Measurements from ENCODE around the gene RFPL3. TPM values are rescaled to one million over a fixed set of nuclear protein-coding genes. Genes with fewer than 3 reads are reported as not detected.

Gene RFPL3
- total and polyA plus RNA-seq, 9 donors, result 0.35 TPM; not detected in 8

DNA sequence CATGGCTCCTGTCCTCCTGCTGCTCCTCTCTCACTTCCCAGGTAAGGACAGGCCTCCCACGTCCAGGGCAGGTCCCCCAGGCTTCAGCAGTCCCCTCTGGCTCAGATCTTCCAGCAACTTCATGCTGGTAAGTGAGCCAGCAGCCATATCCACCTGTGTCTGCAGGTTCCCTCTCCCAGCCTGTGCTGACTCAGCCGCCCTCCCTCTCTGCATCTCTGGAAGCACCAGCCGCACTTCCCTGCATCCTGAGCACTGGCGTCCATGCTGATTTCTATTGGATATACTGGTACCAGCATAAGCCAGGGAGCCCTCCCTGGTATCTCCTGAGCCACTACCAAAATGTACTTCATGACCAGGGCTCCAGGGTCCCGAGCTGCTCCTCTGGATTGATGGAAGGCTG is 19.0 kb downstream of the RFPL3 start:
- Histone ChIP-seq H3K4me1 (ENCODE audit: control insufficient read depth, insufficient read depth, low read length) (peaks cover 8% of the 10 kb centered on the region), H3K27me3 (ENCODE audit: control insufficient read depth, insufficient read depth, low read length) (no peaks in the 10 kb centered on the region), H3K27ac (ENCODE audit: low read length) (no peak overlapping the region), H3K9me3 (replicated peaks; ENCODE audit: control insufficient read depth, low read depth, low read length) (no peaks in the 10 kb centered on the region), H3K4me3 (ENCODE audit: low read length) (no peak overlapping the region), H3K36me3 (ENCODE audit: control insufficient read depth, insufficient read depth, low read length) (no peaks in the 10 kb centered on the region)
- DNase-seq, result no peak
- 38% methylated on average over 3 of the region's 5 CpGs for WGBS (ENCODE audit: insufficient coverage)

DNA sequence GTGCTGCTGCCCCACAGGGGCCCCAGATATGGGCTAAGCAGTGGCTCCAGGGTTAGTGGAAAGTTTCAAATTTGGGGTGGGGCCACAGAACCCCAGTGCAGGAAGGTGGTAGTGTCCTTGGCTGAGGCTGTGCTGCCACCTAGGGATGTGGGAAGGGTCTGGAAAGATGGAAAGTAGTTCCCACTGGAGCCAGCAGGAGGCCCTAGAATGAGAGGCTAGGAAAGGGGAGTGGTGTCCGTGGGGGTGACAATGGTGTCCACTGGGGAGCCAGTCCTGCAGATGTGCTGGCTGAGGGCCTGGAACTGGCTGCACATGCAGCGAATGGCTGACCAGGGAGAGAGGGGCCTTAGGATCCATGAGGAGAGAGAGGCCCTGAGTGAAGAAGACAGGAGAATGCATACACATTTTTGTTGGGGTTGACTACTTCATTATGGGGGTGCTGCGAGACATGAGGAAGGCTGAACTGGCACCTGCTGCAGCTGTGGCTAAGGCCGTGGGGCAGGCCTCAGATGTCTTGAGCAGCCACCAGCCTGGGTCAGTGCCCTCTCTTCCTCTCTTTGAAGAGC is 21.1 kb downstream of the RFPL3 start:
- 35% methylated on average over 4 of the region's 4 CpGs for WGBS (ENCODE audit: insufficient coverage)
- no peaks in the 10 kb centered on the region for H3K27me3 ChIP-seq (ENCODE audit: control insufficient read depth, insufficient read depth, low read length)
- DNase-seq, result peak; percentile 80
- H3K27ac ChIP-seq (ENCODE audit: low read length), result no peak overlapping the region
- H3K9me3 ChIP-seq (replicated peaks; ENCODE audit: control insufficient read depth, low read depth, low read length), result no peaks in the 10 kb centered on the region
- H3K4me3 ChIP-seq (ENCODE audit: low read length), result no peak overlapping the region
- H3K36me3 ChIP-seq (ENCODE audit: control insufficient read depth, insufficient read depth, low read length), result no peaks in the 10 kb centered on the region
- peaks cover 8% of the 10 kb centered on the region for H3K4me1 ChIP-seq (ENCODE audit: control insufficient read depth, insufficient read depth, low read length)

DNA sequence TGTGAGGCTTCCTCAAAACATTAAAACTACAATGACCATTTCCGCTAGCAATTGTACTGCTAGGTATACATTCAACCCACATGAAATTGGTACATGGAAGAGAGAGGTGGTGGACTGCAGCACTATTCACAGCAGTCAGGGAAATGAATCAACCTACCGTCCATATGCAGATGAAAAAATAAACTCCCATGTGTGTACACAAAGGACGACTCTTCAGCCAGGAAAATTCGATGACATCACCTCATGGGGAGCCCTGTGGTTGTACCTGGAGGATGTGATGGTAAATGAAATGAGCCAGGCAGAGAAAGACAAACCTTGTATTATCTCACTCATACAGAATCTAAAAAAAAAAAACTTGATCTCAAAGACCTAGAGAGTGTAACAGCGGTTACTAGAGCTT is 23.3 kb downstream of the RFPL3 start:
- no peak overlapping the region for H3K27ac ChIP-seq (ENCODE audit: low read length)
- DNase-seq, result no peak
- no peaks in the 10 kb centered on the region for H3K27me3 ChIP-seq (ENCODE audit: control insufficient read depth, insufficient read depth, low read length)
- no peaks in the 10 kb centered on the region for H3K9me3 ChIP-seq (replicated peaks; ENCODE audit: control insufficient read depth, low read depth, low read length)
- H3K36me3 ChIP-seq (ENCODE audit: control insufficient read depth, insufficient read depth, low read length), result peaks cover 9% of the 10 kb centered on the region
- H3K4me1 ChIP-seq (ENCODE audit: control insufficient read depth, insufficient read depth, low read length), result peaks cover 8% of the 10 kb centered on the region
- WGBS (ENCODE audit: insufficient coverage), result no CpG with 5 or more reads among the region's 5 CpGs
- H3K4me3 ChIP-seq (ENCODE audit: low read length), result no peak overlapping the region

DNA sequence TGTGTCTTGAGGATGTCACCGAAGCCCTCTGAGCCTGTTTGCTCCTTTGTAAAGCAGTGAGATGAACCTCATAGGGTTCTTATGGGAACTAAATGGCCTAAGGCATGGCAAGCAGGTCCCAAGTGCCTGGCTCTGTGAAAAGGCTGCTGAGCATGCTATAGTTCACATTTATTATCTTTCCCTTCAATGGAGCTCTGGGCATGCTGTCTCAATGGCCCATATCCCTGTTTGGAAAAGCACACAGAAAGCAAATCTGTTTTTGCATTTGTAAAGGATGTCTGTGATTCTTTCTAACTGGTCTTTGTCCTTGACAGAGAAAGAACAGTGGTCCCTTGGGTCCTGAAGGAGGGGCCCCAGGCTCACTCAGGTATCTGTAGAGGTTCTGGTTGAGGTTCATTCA is 28.0 kb downstream of the RFPL3 start:
- H3K27me3 ChIP-seq (ENCODE audit: control insufficient read depth, insufficient read depth, low read length), result no peaks in the 10 kb centered on the region
- H3K9me3 ChIP-seq (replicated peaks; ENCODE audit: control insufficient read depth, low read depth, low read length), result no peaks in the 10 kb centered on the region
- DNase-seq, result no peak
- 100% methylated on average over 1 of the region's 1 CpG for WGBS (ENCODE audit: insufficient coverage)
- no peak overlapping the region for H3K27ac ChIP-seq (ENCODE audit: low read length)
- H3K36me3 ChIP-seq (ENCODE audit: control insufficient read depth, insufficient read depth, low read length), result peaks cover 38% of the 10 kb centered on the region
- no peak overlapping the region for H3K4me3 ChIP-seq (ENCODE audit: low read length)
- H3K4me1 ChIP-seq (ENCODE audit: control insufficient read depth, insufficient read depth, low read length), result no peaks in the 10 kb centered on the region

DNA sequence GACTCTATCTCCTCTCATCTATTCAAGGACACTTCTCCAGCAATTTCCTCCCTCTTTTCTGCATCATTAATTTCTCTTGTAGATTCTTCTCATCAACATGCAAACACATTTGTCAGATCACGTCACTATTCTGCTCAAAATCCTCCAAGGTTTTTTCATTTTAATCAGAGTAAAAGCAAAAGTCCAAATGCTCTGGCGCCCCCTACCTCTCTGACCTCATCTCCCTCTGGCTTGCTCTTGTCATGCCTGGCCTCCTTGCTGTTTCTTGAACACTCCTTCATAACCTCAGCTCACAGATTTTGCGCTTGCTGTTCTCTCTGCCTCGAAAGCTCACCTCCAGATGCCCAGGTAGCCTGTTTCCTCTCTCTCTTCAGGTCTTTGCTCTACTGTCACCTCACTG is 32.0 kb downstream of the RFPL3 start:
- H3K4me3 ChIP-seq (ENCODE audit: low read length), result no peak overlapping the region
- H3K9me3 ChIP-seq (replicated peaks; ENCODE audit: control insufficient read depth, low read depth, low read length), result no peaks in the 10 kb centered on the region
- 57% methylated on average over 4 of the region's 4 CpGs for WGBS (ENCODE audit: insufficient coverage)
- peak; percentile 39 for DNase-seq
- no peaks in the 10 kb centered on the region for H3K4me1 ChIP-seq (ENCODE audit: control insufficient read depth, insufficient read depth, low read length)
- peaks cover 62% of the 10 kb centered on the region for H3K36me3 ChIP-seq (ENCODE audit: control insufficient read depth, insufficient read depth, low read length)
- no peaks in the 10 kb centered on the region for H3K27me3 ChIP-seq (ENCODE audit: control insufficient read depth, insufficient read depth, low read length)
- H3K27ac ChIP-seq (ENCODE audit: low read length), result no peak overlapping the region

DNA sequence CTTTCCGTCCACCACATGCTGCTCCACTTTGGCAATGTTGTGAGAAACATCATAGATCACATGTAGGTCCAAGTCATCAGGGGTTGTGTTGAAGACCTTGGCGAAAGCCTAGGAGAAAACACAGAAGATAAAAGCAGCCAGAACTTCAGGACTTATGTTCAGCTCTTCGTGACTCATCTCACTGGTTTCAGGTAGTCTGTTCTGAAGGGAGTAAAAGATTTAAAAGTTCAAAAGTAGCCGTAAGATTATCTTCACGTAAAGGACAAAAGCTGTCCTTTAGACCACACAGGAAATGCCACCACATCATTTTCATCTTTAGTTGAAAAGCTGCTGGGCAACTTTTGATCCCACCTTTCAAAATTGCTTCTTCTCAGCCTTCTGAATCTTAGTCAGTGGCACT is 37.4 kb downstream of the RFPL3 start:
- H3K4me3 ChIP-seq (ENCODE audit: low read length), result no peak overlapping the region
- 100% methylated on average over 1 of the region's 5 CpGs for WGBS (ENCODE audit: insufficient coverage)

DNA sequence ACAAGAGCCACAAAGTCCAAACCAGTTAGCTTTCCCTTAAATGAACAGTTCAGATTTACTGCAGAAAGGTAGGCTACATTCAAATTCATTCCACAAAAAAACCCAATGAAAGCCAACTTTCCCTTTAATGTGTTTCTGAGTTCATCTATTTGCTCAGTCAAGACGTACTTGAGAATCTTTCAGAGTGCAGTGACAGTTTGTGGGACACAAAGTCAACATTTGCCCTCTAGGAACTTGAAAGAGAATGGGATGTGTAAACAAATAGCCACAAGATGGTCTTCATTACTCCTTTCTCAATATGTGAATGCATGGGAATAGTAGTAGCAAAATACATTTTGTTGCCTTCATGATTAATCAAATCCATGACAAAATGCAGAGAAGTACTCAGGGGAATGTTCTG is 38.6 kb downstream of the RFPL3 start:
- Histone ChIP-seq H3K27me3 (ENCODE audit: control insufficient read depth, insufficient read depth, low read length) (no peaks in the 10 kb centered on the region), H3K9me3 (replicated peaks; ENCODE audit: control insufficient read depth, low read depth, low read length) (no peaks in the 10 kb centered on the region), H3K4me3 (ENCODE audit: low read length) (no peak overlapping the region), H3K36me3 (ENCODE audit: control insufficient read depth, insufficient read depth, low read length) (peaks cover 63% of the 10 kb centered on the region), H3K4me1 (ENCODE audit: control insufficient read depth, insufficient read depth, low read length) (no peaks in the 10 kb centered on the region), H3K27ac (ENCODE audit: low read length) (no peak overlapping the region)
- no CpG with 5 or more reads among the region's 1 CpG for WGBS (ENCODE audit: insufficient coverage)
- no peak for DNase-seq

More for the DNA sequence above, 37.4 kb downstream of the RFPL3 start:
- Histone ChIP-seq H3K4me1 (ENCODE audit: control insufficient read depth, insufficient read depth, low read length) (no peaks in the 10 kb centered on the region), H3K27ac (ENCODE audit: low read length) (no peak overlapping the region), H3K9me3 (replicated peaks; ENCODE audit: control insufficient read depth, low read depth, low read length) (no peaks in the 10 kb centered on the region), H3K27me3 (ENCODE audit: control insufficient read depth, insufficient read depth, low read length) (no peaks in the 10 kb centered on the region), H3K36me3 (ENCODE audit: control insufficient read depth, insufficient read depth, low read length) (peaks cover 59% of the 10 kb centered on the region)
- no peak for DNase-seq

DNA sequence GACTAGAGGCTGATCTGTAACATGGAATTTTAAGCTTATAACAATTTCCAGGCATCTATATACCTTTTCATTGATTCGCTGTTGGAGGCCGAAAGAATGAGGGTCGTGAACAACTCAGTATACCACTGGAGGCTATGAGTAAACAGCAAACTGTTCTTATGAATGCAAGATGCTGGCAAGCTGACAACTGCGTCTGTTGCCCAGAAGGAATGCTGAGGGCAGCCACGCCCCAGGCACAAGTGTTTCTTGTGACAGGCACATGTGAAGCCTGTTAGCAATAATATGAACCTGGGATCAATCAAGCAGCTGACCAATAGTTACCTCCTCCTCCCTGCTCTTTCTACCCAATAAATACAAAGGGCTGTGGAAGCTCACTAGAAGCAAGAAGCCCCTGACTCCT is 39.1 kb downstream of the RFPL3 start:
- Histone ChIP-seq H3K4me1 (ENCODE audit: control insufficient read depth, insufficient read depth, low read length) (no peaks in the 10 kb centered on the region), H3K27me3 (ENCODE audit: control insufficient read depth, insufficient read depth, low read length) (no peaks in the 10 kb centered on the region), H3K27ac (ENCODE audit: low read length) (no peak overlapping the region), H3K4me3 (ENCODE audit: low read length) (no peak overlapping the region), H3K9me3 (replicated peaks; ENCODE audit: control insufficient read depth, low read depth, low read length) (no peaks in the 10 kb centered on the region), H3K36me3 (ENCODE audit: control insufficient read depth, insufficient read depth, low read length) (peaks cover 65% of the 10 kb centered on the region)
- peak; percentile 26 for DNase-seq
- WGBS (ENCODE audit: insufficient coverage), result 78% methylated on average over 4 of the region's 5 CpGs

DNA sequence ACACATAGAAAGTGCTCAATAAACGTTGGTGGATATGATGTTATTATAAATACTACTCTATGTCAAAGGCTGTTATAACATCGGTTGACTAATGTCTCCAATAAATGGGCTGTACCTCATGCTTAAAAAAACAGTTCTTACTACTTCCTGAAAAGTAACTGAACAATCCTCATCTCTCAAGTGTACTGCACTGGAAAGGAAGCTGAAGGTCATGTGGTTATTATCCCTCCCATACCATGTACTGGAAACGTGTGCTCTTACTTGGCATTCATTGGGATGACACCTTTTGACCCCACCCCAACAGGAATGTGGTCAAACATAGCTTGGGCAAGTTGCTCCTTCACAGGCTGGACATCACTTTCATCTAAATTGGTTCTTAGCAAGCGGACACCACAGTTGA is 43.8 kb downstream of the RFPL3 start:
- no peak overlapping the region for H3K27ac ChIP-seq (ENCODE audit: low read length)
- H3K4me3 ChIP-seq (ENCODE audit: low read length), result no peak overlapping the region
- peaks cover 52% of the 10 kb centered on the region for H3K36me3 ChIP-seq (ENCODE audit: control insufficient read depth, insufficient read depth, low read length)
- H3K9me3 ChIP-seq (replicated peaks; ENCODE audit: control insufficient read depth, low read depth, low read length), result no peaks in the 10 kb centered on the region
- no peaks in the 10 kb centered on the region for H3K27me3 ChIP-seq (ENCODE audit: control insufficient read depth, insufficient read depth, low read length)
- no peak for DNase-seq
- WGBS (ENCODE audit: insufficient coverage), result 63% methylated on average over 1 of the region's 4 CpGs
- no peaks in the 10 kb centered on the region for H3K4me1 ChIP-seq (ENCODE audit: control insufficient read depth, insufficient read depth, low read length)

DNA sequence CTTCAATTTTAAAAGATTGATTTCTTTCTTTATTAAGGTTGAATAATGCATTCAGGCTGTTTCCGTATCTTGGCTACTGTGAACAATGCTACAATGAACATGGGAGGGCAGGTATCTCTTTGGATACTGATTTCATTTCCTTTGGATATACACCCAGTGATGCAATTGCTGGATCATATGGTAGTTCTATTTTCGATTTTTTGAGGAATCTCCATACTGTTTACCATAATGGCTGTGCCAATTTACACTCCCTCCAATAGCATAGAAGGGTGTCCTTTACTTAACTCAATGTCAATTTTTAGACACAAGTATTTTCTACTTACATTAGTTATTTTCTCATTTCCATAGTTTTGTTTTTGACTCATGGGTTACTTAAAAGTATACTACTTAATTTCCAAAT is 46.4 kb downstream of the RFPL3 start:
- H3K36me3 ChIP-seq (ENCODE audit: control insufficient read depth, insufficient read depth, low read length), result peaks cover 55% of the 10 kb centered on the region
- no peak overlapping the region for H3K4me3 ChIP-seq (ENCODE audit: low read length)
- DNase-seq, result no peak
- H3K27ac ChIP-seq (ENCODE audit: low read length), result no peak overlapping the region
- no peaks in the 10 kb centered on the region for H3K4me1 ChIP-seq (ENCODE audit: control insufficient read depth, insufficient read depth, low read length)
- no peaks in the 10 kb centered on the region for H3K9me3 ChIP-seq (replicated peaks; ENCODE audit: control insufficient read depth, low read depth, low read length)
- H3K27me3 ChIP-seq (ENCODE audit: control insufficient read depth, insufficient read depth, low read length), result no peaks in the 10 kb centered on the region
- WGBS (ENCODE audit: insufficient coverage), result no CpG with 5 or more reads among the region's 2 CpGs

DNA sequence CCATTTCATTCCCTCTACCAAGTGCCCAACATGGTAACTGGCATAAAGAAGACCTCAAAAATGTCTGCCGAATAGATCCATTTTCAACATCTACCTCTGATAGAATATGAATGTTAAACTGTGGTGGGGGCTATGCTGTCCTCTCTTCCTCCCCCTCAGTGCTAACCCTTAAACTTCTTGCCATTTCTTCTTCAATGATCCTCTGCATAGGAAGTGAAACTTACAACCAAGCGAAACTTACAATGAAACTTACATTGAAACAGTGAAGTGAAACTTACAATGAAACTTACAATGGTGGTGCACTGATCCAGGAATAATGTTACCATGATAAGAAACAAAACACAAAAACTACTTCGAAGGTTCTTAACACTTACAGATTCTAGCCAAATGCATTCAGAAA is 49.6 kb downstream of the RFPL3 start:
- no peaks in the 10 kb centered on the region for H3K9me3 ChIP-seq (replicated peaks; ENCODE audit: control insufficient read depth, low read depth, low read length)
- H3K27ac ChIP-seq (ENCODE audit: low read length), result no peak overlapping the region
- H3K27me3 ChIP-seq (ENCODE audit: control insufficient read depth, insufficient read depth, low read length), result no peaks in the 10 kb centered on the region
- H3K36me3 ChIP-seq (ENCODE audit: control insufficient read depth, insufficient read depth, low read length), result peaks cover 43% of the 10 kb centered on the region
- peak; percentile 60 for DNase-seq
- H3K4me1 ChIP-seq (ENCODE audit: control insufficient read depth, insufficient read depth, low read length), result peaks cover 14% of the 10 kb centered on the region
- H3K4me3 ChIP-seq (ENCODE audit: low read length), result no peak overlapping the region
- no CpG with 5 or more reads among the region's 3 CpGs for WGBS (ENCODE audit: insufficient coverage)

Measured in muscle of leg (tissue), 11 donors.